NCI-H187 treated with DMSO at 0.1 percent for 48 hours (cell line): ENCODE data around the gene BRIX1.
"Not testable (repeated sequence)": the region's sequence is repeated elsewhere in the genome, so short reads cannot be mapped to it uniquely, and the experiment has no call there.

Experiments used
- DNase-seq: peaks from one replicate; lab custom pipeline; 2025; lab: John Stamatoyannopoulos, UW

BRIX1 gene

GRCh38 chr5:34967540-34967939 lies 52.0 kb downstream of the BRIX1 start:
- no peak for DNase-seq

- DNase-seq: no peak
Measured at GRCh38 chr5:34968258-34968657, 52.7 kb downstream of the BRIX1 start.

DNA sequence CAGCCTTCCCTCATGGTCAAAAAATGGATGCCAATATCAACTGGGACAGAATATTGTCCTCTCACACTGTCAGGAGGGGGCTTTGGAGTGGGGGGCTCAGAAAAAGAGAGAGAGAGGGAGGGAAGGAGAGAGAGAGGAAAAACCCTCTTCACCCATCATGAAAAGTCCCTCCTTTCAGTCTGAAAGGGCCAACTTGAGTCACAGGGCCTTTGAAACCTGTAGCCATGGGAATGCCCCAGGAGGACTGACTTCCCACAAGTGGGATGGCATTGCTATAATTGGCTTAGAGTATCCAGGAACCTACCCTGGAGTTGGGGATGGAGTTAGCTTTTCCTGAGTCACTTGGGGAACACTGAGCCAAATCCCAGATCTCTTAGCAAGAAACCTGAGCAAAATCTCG lies 55.0 kb downstream of the BRIX1 start:
- DNase-seq: no peak

- not testable (repeated sequence) for DNase-seq
Measured at GRCh38 chr5:34971655-34972054, 56.1 kb downstream of the BRIX1 start.
